Psoas muscle (tissue), 8 donors: ENCODE data around the gene NUP153. TPM values are rescaled to one million over a fixed set of nuclear protein-coding genes. Genes with fewer than 3 reads are reported as not detected.

Experiments used
- ATAC-seq, 4 donors: fragments of 200-7000 bp; cut with Tn5 transposase; one replicate each; pipeline ENCODE4 v1.9.1; 2020; ENCODE audit warnings: moderate library complexity in 3 of 4, mild to moderate bottlenecking in 2 of 4
- DNase-seq, 2 donors: peaks; one replicate each; pipeline ENCODE4 v3.0.0-alpha.2; 2020
- H3K27ac ChIP-seq: fragments of 200-600 bp; one replicate; pipeline ENCODE4 v1.8.0; 2022
- H3K27me3 ChIP-seq, 3 donors: fragments of 200-600 bp in 1 of 3; one replicate each; pipeline versions ENCODE4 v1.6.1 to v1.8.0; 2013 to 2022; ENCODE audit warnings: low read length in 2 of 3, mild to moderate bottlenecking in 2 of 3, moderate library complexity in 1 of 3; ENCODE audit not compliant: insufficient read depth in 3 of 3
- H3K36me3 ChIP-seq, 2 donors: fragments of 200-600 bp in 1 of 2; one replicate each; pipeline versions ENCODE4 v1.6.1 to v1.8.0; 2013 to 2022; ENCODE audit warnings: low read depth in 1 of 2, mild to moderate bottlenecking in 1 of 2, moderate library complexity in 1 of 2; ENCODE audit not compliant: insufficient read depth in 1 of 2
- H3K4me1 ChIP-seq: fragments of 200-600 bp; one replicate; pipeline ENCODE4 v1.8.0; 2022
- H3K4me3 ChIP-seq: fragments of 200-600 bp; one replicate; pipeline ENCODE4 v1.8.0; 2022; ENCODE audit warnings: mild to moderate bottlenecking
- H3K9me3 ChIP-seq: fragments of 200-600 bp; one replicate; pipeline ENCODE4 v1.8.0; 2022
- CTCF ChIP-seq: fragments of 200-600 bp; IDR thresholded peaks from one replicate; pipeline ENCODE4 v1.8.0; 2022; ENCODE audit warnings: antibody characterized with exemption
- WGBS, 3 donors: extraction: QIAGEN DNeasy Blood & Tissue Kit; methylation state at CpG; one replicate each; pipeline versions ENCODE4 v1.1.6 to v1.1.7; 2013; 5-methylcytosine and 5-hydroxymethylcytosine counted together
- intact Hi-C, 2 donors: fragments of 100-400 bp; cut with DNase I; formaldehyde crosslinking; loops; one replicate each; pipeline versions ENCODE4 v1.11.0 to v1.14.2; 2022
- polyA plus RNA-seq, 3 donors: library from polyadenylated mRNA; stranded (reverse); fragments of 200-250 nt; gene quantifications; one replicate each; pipeline ENCODE4 v1.2.3, GENCODE V29; 2013
- total RNA-seq, 4 donors: library from RNA; stranded (reverse); fragmentation: NEBNext Ultra II Directional in 2 of 4; extraction: Animal tissue kit (Norgen Biotek cat#: 25700) in 2 of 4; gene quantifications; one replicate each; pipeline versions ENCODE4 v1.2.1 to v1.2.4, GENCODE V29; 2021 to 2023
- donor health status: healthy with polysubstance abuse.
- donor health status: DM: no; HTN: no; CAD: no; lungs with moderate emphysema.
- donor health status: Bipolar disorder and iron deficiency.
- donor health status: healthy.
- donor health status: DM: yes; HTN: yes; CAD: no.
- donor health status: DM: no; HTN: no; CAD: no.
- donor health status: DM: no; HTN: no; CAD: no.
- donor health status: DM: yes; HTN: yes; CAD: no.

NUP153 gene
- total and polyA plus RNA-seq, 7 donors = 12.4 to 62.1 (median 32.7) TPM

GRCh38 chr6:17721671-17722070 is 14.9 kb upstream of the NUP153 start:
- TF ChIP-seq CTCF = no peak
- no peaks in the 10 kb centered on the region for H3K4me1 ChIP-seq
- H3K9me3 ChIP-seq = no peaks in the 10 kb centered on the region
- H3K4me3 ChIP-seq = no peak overlapping the region
- no peaks in the 10 kb centered on the region for H3K36me3 ChIP-seq
- intact Hi-C loops = no loop called here
- 56 to 72% (median 70%) methylated on average over 3 of the region's 3 CpGs for WGBS, 3 donors
- DNase-seq (no peak), ATAC-seq (no peak)
- no peak overlapping the region for H3K27ac ChIP-seq
- no peaks in the 10 kb centered on the region for H3K27me3 ChIP-seq

GRCh38 chr6:17719323-17720041 is 12.8 kb upstream of the NUP153 start:
- H3K4me1 ChIP-seq = no peaks in the 10 kb centered on the region
- no peaks in the 10 kb centered on the region for H3K27me3 ChIP-seq
- WGBS, 3 donors = 39 to 45% (median 42%) methylated on average over 3 of the region's 3 CpGs
- no peak for DNase-seq
- no peak overlapping the region for H3K27ac ChIP-seq
- H3K4me3 ChIP-seq = no peak overlapping the region
- no peak for ATAC-seq
- intact Hi-C loops = no loop called here
- TF ChIP-seq CTCF = no peak
- H3K9me3 ChIP-seq = no peaks in the 10 kb centered on the region
- H3K36me3 ChIP-seq = no peaks in the 10 kb centered on the region

- Histone ChIP-seq H3K27ac (no peak overlapping the region), H3K27me3 (no peaks in the 10 kb centered on the region), H3K4me1 (no peaks in the 10 kb centered on the region), H3K9me3 (no peaks in the 10 kb centered on the region), H3K4me3 (no peak overlapping the region), H3K36me3 (no peaks in the 10 kb centered on the region)
- ATAC-seq (no peak), DNase-seq (no peak)
- 36 to 52% (median 50%) methylated on average over 2 of the region's 2 CpGs for WGBS, 3 donors
- intact Hi-C loops = no loop called here
- TF ChIP-seq CTCF = no peak
Observed at GRCh38 chr6:17716221-17716620, 9.5 kb upstream of the NUP153 start.

- no peaks in the 10 kb centered on the region for H3K36me3 ChIP-seq
- ATAC-seq (no peak), DNase-seq (no peak)
- intact Hi-C loops = no loop called here
- no peaks in the 10 kb centered on the region for H3K4me1 ChIP-seq
- H3K27me3 ChIP-seq = no peaks in the 10 kb centered on the region
- 68 to 80% (median 72%) methylated on average over 10 of the region's 10 CpGs for WGBS, 3 donors
- no peak overlapping the region for H3K27ac ChIP-seq
- H3K4me3 ChIP-seq = no peak overlapping the region
- TF ChIP-seq CTCF = no peak
- no peaks in the 10 kb centered on the region for H3K9me3 ChIP-seq
Observed at GRCh38 chr6:17714879-17715851, 8.4 kb upstream of the NUP153 start.
